ENCODE data around the gene TSHZ3. TPM values are rescaled to one million over a fixed set of nuclear protein-coding genes. Genes with fewer than 3 reads are reported as not detected.

The TSHZ3 gene
- total RNA-seq, 1 experiment from 2014 or later, result 3.2 TPM

DNA sequence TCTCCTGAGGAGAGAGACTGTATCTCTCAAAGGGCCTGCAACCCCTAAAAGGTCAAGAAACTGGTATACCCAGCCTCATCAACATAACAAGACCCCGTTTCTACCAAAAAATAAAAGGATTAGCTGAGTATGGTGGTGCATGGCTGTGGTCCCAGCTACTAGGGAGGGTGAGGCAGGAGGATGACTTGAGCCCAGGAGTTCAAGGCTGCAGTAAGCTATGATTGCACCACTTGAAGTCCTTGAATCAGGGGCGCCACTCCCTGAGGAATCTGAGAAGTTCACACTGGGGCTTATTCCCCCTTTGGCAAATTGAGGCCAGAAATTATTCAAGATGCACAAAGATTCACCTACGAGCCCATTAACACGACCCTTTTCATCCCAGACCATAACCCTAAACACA is 83.0 kb downstream of the TSHZ3 start:
- no peak for DNase-seq
- no peaks in the 10 kb centered on the region for H3K23me2 ChIP-seq (ENCODE audit: insufficient read length, low read depth, low read length, poor library complexity, severe bottlenecking)
- no peak overlapping the region for H3K27ac ChIP-seq (ENCODE audit: insufficient read length, low read depth, low read length)
- Mint-ChIP-seq H3K36me3 (ENCODE audit: insufficient read depth in 1 of 3, low read depth in 3 of 3) (no peaks in the 10 kb centered on the region), H3K27me3 (ENCODE audit: low read depth) (no peaks in the 10 kb centered on the region), H3K9me3 (no peaks in the 10 kb centered on the region), H3K4me1 (peaks cover 0 to 12% of the 10 kb centered on the region in 2 experiments; a peak in 2 of 4 replicates), H3K4me3 (no peak overlapping the region), H3K27ac (no peak overlapping the region)
- H3K4me2 ChIP-seq (ENCODE audit: insufficient read depth, insufficient read length, low read length), result no peak overlapping the region
- H3K14ac ChIP-seq (ENCODE audit: insufficient read depth, low read length), result no peak overlapping the region
- H2BK20ac ChIP-seq (ENCODE audit: low read depth, low read length, poor library complexity, severe bottlenecking), result no peak overlapping the region
- no peak overlapping the region for H3K18ac ChIP-seq (ENCODE audit: insufficient read length, low read depth, low read length)
- H3K23ac ChIP-seq (ENCODE audit: insufficient read length, low read depth, low read length), result no peak overlapping the region
- no peak overlapping the region for H4K5ac ChIP-seq (ENCODE audit: insufficient read length, low read depth, low read length)
- TF ChIP-seq, protein P1, sequence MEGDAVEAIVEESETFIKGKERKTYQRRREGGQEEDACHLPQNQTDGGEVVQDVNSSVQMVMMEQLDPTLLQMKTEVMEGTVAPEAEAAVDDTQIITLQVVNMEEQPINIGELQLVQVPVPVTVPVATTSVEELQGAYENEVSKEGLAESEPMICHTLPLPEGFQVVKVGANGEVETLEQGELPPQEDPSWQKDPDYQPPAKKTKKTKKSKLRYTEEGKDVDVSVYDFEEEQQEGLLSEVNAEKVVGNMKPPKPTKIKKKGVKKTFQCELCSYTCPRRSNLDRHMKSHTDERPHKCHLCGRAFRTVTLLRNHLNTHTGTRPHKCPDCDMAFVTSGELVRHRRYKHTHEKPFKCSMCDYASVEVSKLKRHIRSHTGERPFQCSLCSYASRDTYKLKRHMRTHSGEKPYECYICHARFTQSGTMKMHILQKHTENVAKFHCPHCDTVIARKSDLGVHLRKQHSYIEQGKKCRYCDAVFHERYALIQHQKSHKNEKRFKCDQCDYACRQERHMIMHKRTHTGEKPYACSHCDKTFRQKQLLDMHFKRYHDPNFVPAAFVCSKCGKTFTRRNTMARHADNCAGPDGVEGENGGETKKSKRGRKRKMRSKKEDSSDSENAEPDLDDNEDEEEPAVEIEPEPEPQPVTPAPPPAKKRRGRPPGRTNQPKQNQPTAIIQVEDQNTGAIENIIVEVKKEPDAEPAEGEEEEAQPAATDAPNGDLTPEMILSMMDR (conservative IDR thresholded peaks at IDR 0.05), result no peak
- H3K9ac ChIP-seq (ENCODE audit: extremely low read depth, insufficient read length, low read length), result no peak overlapping the region
- no peak overlapping the region for H2BK5ac ChIP-seq (ENCODE audit: insufficient read length, low read length)
- H3K27me3 ChIP-seq (ENCODE audit: insufficient read depth, low read length), result no peaks in the 10 kb centered on the region
- H2AK5ac ChIP-seq (ENCODE audit: insufficient read length, low read length), result no peak overlapping the region
- no peaks in the 10 kb centered on the region for H3K9me3 ChIP-seq (ENCODE audit: control insufficient read depth, low read depth, low read length)
- no peaks in the 10 kb centered on the region for H3K79me1 ChIP-seq (ENCODE audit: insufficient read depth, low read depth, low read length, poor library complexity, severe bottlenecking)
- no peak overlapping the region for H2BK15ac ChIP-seq (ENCODE audit: low read depth, low read length)
- H3K4ac ChIP-seq (ENCODE audit: low read depth, low read length), result no peak overlapping the region
- no peak overlapping the region for H2BK120ac ChIP-seq (ENCODE audit: low read depth, low read length, poor library complexity, severe bottlenecking)
- H4K91ac ChIP-seq (ENCODE audit: insufficient read length, low read depth, low read length), result no peak overlapping the region
- no CpG with 5 or more reads among the region's 4 CpGs for WGBS (ENCODE audit: extremely low coverage, insufficient read length, low lambda C conversion rate)
- no peaks in the 10 kb centered on the region for H4K20me1 ChIP-seq (ENCODE audit: control insufficient read depth, insufficient read depth, insufficient read length)
- no peak overlapping the region for H3K56ac ChIP-seq (ENCODE audit: insufficient read length, low read depth, low read length)
- no peak overlapping the region for H2BK12ac ChIP-seq (ENCODE audit: insufficient read length, low read depth, low read length)
- peaks cover 2% of the 10 kb centered on the region; the same call in 1 of the 2 replicates for H3K4me1 ChIP-seq (ENCODE audit: insufficient read depth, low read length)
- no peak overlapping the region for H2AFZ ChIP-seq (ENCODE audit: low read length)
- no peaks in the 10 kb centered on the region for H3K79me2 ChIP-seq (ENCODE audit: insufficient read depth, low read length)
- H3T11ph ChIP-seq (ENCODE audit: low read length), result no peak overlapping the region
- H4K8ac ChIP-seq (replicated peaks; ENCODE audit: insufficient read length, low read depth, low read length), result no peak overlapping the region
